Globus pallidus (tissue), 1 donor: Measurements from ENCODE around the gene UBQLN4.
"Not testable (repeated sequence)": the region's sequence is repeated elsewhere in the genome, so short reads cannot be mapped to it uniquely, and the experiment has no call there.

Experiments
- DNase-seq: peaks from one replicate; pipeline ENCODE4 v3.0.0-alpha.2; 2015; ENCODE audit warnings: low spot score

The UBQLN4 gene

GRCh38 chr1:156060937-156061636, 7.5 kb upstream of the UBQLN4 start, which contains the start of gene RAB25:
Gene RAB25 (plus strand): TSS chr1:156061160. CDS start chr1:156061401, 241 bp downstream.
- no peak for DNase-seq

GRCh38 chr1:156056326-156056849, 2.8 kb upstream of the UBQLN4 start:
- DNase-seq: no peak

GRCh38 chr1:156055281-156056048, 1.9 kb upstream of the UBQLN4 start:
- DNase-seq: no peak

GRCh38 chr1:156054500-156055280, 1.1 kb upstream of the UBQLN4 start, which contains the start of gene LAMTOR2:
Gene LAMTOR2 (plus strand): TSS chr1:156054782. CDS start chr1:156054890, 108 bp downstream.
- DNase-seq: peak; percentile 98

- peak; percentile 41 for DNase-seq
Observed at GRCh38 chr1:156052862-156053767, 483 bp downstream of the UBQLN4 start.

- DNase-seq: no peak
Observed at GRCh38 chr1:156051011-156051725, 2.4 kb downstream of the UBQLN4 start.

- DNase-seq: peak; percentile 84
Observed at GRCh38 chr1:156050376-156050775, 3.2 kb downstream of the UBQLN4 start.

- DNase-seq: no peak
Observed at GRCh38 chr1:156048663-156049258, 4.8 kb downstream of the UBQLN4 start.

GRCh38 chr1:156045076-156045475, 8.5 kb downstream of the UBQLN4 start:
- no peak for DNase-seq

GRCh38 chr1:156042828-156043227, 10.8 kb downstream of the UBQLN4 start:
- no peak for DNase-seq

- DNase-seq: not testable (repeated sequence)
Observed at GRCh38 chr1:156034991-156035390, 18.6 kb downstream of the UBQLN4 start.

GRCh38 chr1:156033011-156033410, 20.6 kb downstream of the UBQLN4 start:
- DNase-seq: no peak

GRCh38 chr1:156026588-156026987, 27.0 kb downstream of the UBQLN4 start:
- DNase-seq: no peak

- DNase-seq: no peak
Observed at GRCh38 chr1:156025876-156026275, 27.7 kb downstream of the UBQLN4 start.

GRCh38 chr1:156024801-156025200, 28.8 kb downstream of the UBQLN4 start:
- no peak for DNase-seq

GRCh38 chr1:156021954-156022353, 31.6 kb downstream of the UBQLN4 start:
- no peak for DNase-seq

- DNase-seq: peak; percentile 11
Observed at GRCh38 chr1:156021093-156021428, 32.5 kb downstream of the UBQLN4 start.

- DNase-seq: peak; percentile 92
Observed at GRCh38 chr1:156020293-156021092, 33.1 kb downstream of the UBQLN4 start, which contains the start of gene SSR2. Gene SSR2 (minus strand): TSS chr1:156020951. CDS start chr1:156020167, 784 bp downstream.

GRCh38 chr1:156019946-156020292, 33.7 kb downstream of the UBQLN4 start:
- no peak for DNase-seq
